Effector memory CD4-positive, alpha-beta T cell (primary cell): Measurements from ENCODE around the gene LPAR5.

Experiments used
- DNase-seq, 3 donors: peaks; one replicate each; pipeline ENCODE4 v3.0.0-alpha.2; 2020
- H3K27ac ChIP-seq: 2 replicates; pipeline ENCODE4 v1.7.0; 2013; ENCODE audit warnings: mild to moderate bottlenecking, low read length, moderate library complexity; ENCODE audit not compliant: insufficient read depth, poor library complexity, severe bottlenecking
- H3K27me3 ChIP-seq: replicated peaks from 2 replicates; pipeline ENCODE4 v1.7.0; 2013; ENCODE audit warnings: mild to moderate bottlenecking, low read length; ENCODE audit not compliant: insufficient read depth, control insufficient read depth, poor library complexity, severe bottlenecking
- H3K36me3 ChIP-seq: 2 replicates; pipeline ENCODE4 v1.7.0; 2013; ENCODE audit warnings: mild to moderate bottlenecking, low read length, moderate library complexity; ENCODE audit not compliant: control insufficient read depth, insufficient read depth
- H3K4me1 ChIP-seq: 2 replicates; pipeline ENCODE4 v1.7.0; 2013; ENCODE audit warnings: low read length, mild to moderate bottlenecking; ENCODE audit not compliant: control insufficient read depth, insufficient read depth, poor library complexity, severe bottlenecking
- H3K4me3 ChIP-seq: 2 replicates; pipeline ENCODE4 v1.7.0; 2013; ENCODE audit warnings: low read length, low read depth, mild to moderate bottlenecking; ENCODE audit not compliant: insufficient read depth, poor library complexity, severe bottlenecking
- H3K9me3 ChIP-seq: 2 replicates; pipeline ENCODE4 v1.7.0; 2013; ENCODE audit warnings: mild to moderate bottlenecking, low read length, moderate library complexity; ENCODE audit not compliant: control insufficient read depth

The LPAR5 gene

GRCh38 chr12:6640497-6640896 lies 4.7 kb upstream of the LPAR5 start:
- Histone ChIP-seq H3K27ac (no peak overlapping the region), H3K9me3 (no peaks in the 10 kb centered on the region), H3K27me3 (no peaks in the 10 kb centered on the region), H3K36me3 (no peaks in the 10 kb centered on the region), H3K4me1 (peaks cover 9% of the 10 kb centered on the region), H3K4me3 (no peak overlapping the region)
- DNase-seq: no peak

- Histone ChIP-seq H3K4me1 (peaks cover 9% of the 10 kb centered on the region), H3K27me3 (no peaks in the 10 kb centered on the region), H3K36me3 (no peaks in the 10 kb centered on the region), H3K9me3 (no peaks in the 10 kb centered on the region), H3K4me3 (no peak overlapping the region), H3K27ac (no peak overlapping the region)
- DNase-seq: no peak
Observed at GRCh38 chr12:6639151-6639801, 3.5 kb upstream of the LPAR5 start.

GRCh38 chr12:6638305-6638704 lies 2.5 kb upstream of the LPAR5 start:
- Histone ChIP-seq H3K4me3 (no peak overlapping the region), H3K27ac (no peak overlapping the region), H3K9me3 (no peaks in the 10 kb centered on the region), H3K27me3 (no peaks in the 10 kb centered on the region), H3K4me1 (peaks cover 9% of the 10 kb centered on the region), H3K36me3 (no peaks in the 10 kb centered on the region)
- no peak for DNase-seq

GRCh38 chr12:6635375-6635855 lies 344 bp downstream of the LPAR5 start:
- no peaks in the 10 kb centered on the region for H3K36me3 ChIP-seq
- no peaks in the 10 kb centered on the region for H3K9me3 ChIP-seq
- peak overlapping the region; percentile 29 for H3K4me3 ChIP-seq
- peak overlapping the region; percentile 46 for H3K27ac ChIP-seq
- peaks cover 36% of the 10 kb centered on the region for H3K4me1 ChIP-seq
- H3K27me3 ChIP-seq: no peaks in the 10 kb centered on the region
- no peak for DNase-seq

GRCh38 chr12:6632026-6632983 lies 3.5 kb downstream of the LPAR5 start:
- Histone ChIP-seq H3K27me3 (no peaks in the 10 kb centered on the region), H3K9me3 (no peaks in the 10 kb centered on the region), H3K4me1 (peaks cover 36% of the 10 kb centered on the region), H3K36me3 (no peaks in the 10 kb centered on the region), H3K4me3 (peak overlapping the region; percentile 44), H3K27ac (peak overlapping the region; percentile 64)
- DNase-seq: peak in 1 of 3 donors; percentile 16

GRCh38 chr12:6631549-6631961 lies 4.2 kb downstream of the LPAR5 start:
- no peaks in the 10 kb centered on the region for H3K27me3 ChIP-seq
- no peaks in the 10 kb centered on the region for H3K36me3 ChIP-seq
- peak overlapping the region; percentile 44 for H3K4me3 ChIP-seq
- peaks cover 36% of the 10 kb centered on the region for H3K4me1 ChIP-seq
- H3K9me3 ChIP-seq: no peaks in the 10 kb centered on the region
- peak overlapping the region; percentile 64 for H3K27ac ChIP-seq
- DNase-seq: no peak

GRCh38 chr12:6630736-6631135 lies 5.0 kb downstream of the LPAR5 start:
- no peak for DNase-seq
- H3K36me3 ChIP-seq: no peaks in the 10 kb centered on the region
- peaks cover 29% of the 10 kb centered on the region for H3K4me1 ChIP-seq
- H3K9me3 ChIP-seq: no peaks in the 10 kb centered on the region
- H3K27ac ChIP-seq: peak overlapping the region; percentile 18
- no peaks in the 10 kb centered on the region for H3K27me3 ChIP-seq
- peak overlapping the region; percentile 44 for H3K4me3 ChIP-seq

GRCh38 chr12:6627616-6628015 lies 8.1 kb downstream of the LPAR5 start:
- Histone ChIP-seq H3K4me3 (peak overlapping the region; percentile 48), H3K9me3 (no peaks in the 10 kb centered on the region), H3K36me3 (no peaks in the 10 kb centered on the region), H3K27me3 (no peaks in the 10 kb centered on the region), H3K27ac (peak overlapping the region; percentile 5), H3K4me1 (peaks cover 22% of the 10 kb centered on the region)
- DNase-seq: no peak

GRCh38 chr12:6626654-6627283 lies 9.0 kb downstream of the LPAR5 start:
- Histone ChIP-seq H3K27me3 (no peaks in the 10 kb centered on the region), H3K4me3 (no peak overlapping the region), H3K27ac (peak overlapping the region; percentile 5), H3K4me1 (peaks cover 13% of the 10 kb centered on the region), H3K36me3 (no peaks in the 10 kb centered on the region), H3K9me3 (no peaks in the 10 kb centered on the region)
- DNase-seq: no peak
